ENCODE measurements around the gene PRPF18.

DNA sequence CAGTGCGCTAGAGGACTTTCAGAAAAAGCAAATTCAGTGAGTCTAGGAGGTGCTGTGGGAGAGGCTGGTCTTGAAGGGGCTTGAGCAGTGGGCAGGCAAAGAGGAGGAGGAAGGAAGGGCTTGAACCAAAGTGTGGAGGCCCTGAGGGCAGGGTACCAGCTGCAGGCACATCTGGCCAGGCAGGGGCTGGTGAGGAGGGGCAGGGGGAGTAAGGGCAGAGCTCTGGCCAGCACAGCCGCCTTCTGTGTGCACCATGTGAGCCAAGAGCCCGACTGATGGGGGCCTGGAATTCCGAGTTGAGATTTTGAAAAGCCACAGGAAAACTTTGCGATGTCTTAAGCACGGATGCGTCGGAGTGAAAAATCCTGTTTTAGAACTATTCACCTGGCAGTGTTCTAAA lies 74.5 kb downstream of the PRPF18 start:
- TF ChIP-seq, protein P1, sequence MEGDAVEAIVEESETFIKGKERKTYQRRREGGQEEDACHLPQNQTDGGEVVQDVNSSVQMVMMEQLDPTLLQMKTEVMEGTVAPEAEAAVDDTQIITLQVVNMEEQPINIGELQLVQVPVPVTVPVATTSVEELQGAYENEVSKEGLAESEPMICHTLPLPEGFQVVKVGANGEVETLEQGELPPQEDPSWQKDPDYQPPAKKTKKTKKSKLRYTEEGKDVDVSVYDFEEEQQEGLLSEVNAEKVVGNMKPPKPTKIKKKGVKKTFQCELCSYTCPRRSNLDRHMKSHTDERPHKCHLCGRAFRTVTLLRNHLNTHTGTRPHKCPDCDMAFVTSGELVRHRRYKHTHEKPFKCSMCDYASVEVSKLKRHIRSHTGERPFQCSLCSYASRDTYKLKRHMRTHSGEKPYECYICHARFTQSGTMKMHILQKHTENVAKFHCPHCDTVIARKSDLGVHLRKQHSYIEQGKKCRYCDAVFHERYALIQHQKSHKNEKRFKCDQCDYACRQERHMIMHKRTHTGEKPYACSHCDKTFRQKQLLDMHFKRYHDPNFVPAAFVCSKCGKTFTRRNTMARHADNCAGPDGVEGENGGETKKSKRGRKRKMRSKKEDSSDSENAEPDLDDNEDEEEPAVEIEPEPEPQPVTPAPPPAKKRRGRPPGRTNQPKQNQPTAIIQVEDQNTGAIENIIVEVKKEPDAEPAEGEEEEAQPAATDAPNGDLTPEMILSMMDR (IDR thresholded peaks at IDR 0.05), result no peak
- TF ChIP-seq POLR2A (IDR thresholded peaks at IDR 0.05), result no peak
